HepG2 (cell line): ENCODE data around the gene RAB35. TPM values are rescaled to one million over a fixed set of nuclear protein-coding genes. Genes with fewer than 3 reads are reported as not detected.

Experiments
- ATAC-seq: fragments of 200-7000 bp; cut with Tn5 transposase; 3 replicates; pipeline ENCODE4 v1.9.1; 2020; ENCODE audit warnings: mild to moderate bottlenecking, moderate library complexity
- BruUV-seq: library from RNA; stranded (reverse); fragments of 400-500 nt; replicated peaks from 2 replicates; lab custom pipeline; 2021; lab: Mats Ljungman, UMichigan
- CTCF ChIA-PET: fragments of 300-600 bp; formaldehyde crosslinking; extraction: SDS; loops from one replicate; lab custom pipeline; 2021; ENCODE audit warnings: low total read pairs, inconsistent platforms, low intra/inter-chr PET ratio; lab: Yijun Ruan, JAX
- POLR2A ChIA-PET: fragments of 350-600 bp; sonication (Branson Sonifier 250); formaldehyde crosslinking; loops from one replicate; lab custom pipeline; 2020; ENCODE audit warnings: antibody characterized with exemption, inconsistent platforms; lab: Yijun Ruan, JAX
- DNase-seq: peaks from one replicate; pipeline ENCODE4 v3.0.0-alpha.2; 2015; ENCODE audit warnings: low spot score
- FAIRE-seq: peaks from 3 replicates; lab custom pipeline; 2011; peaks lifted over from hg19 to GRCh38; lab: Jason Lieb, UNC
- H2AFZ ChIP-seq: one replicate; pipeline ENCODE4 v1.6.1; 2011; ENCODE audit warnings: low read length, inconsistent platforms
- H3K27ac ChIP-seq: fragments of 300-600 bp; 3 replicates; pipeline ENCODE4 v1.8.0; 2011; ENCODE audit warnings: mixed run types, mild to moderate bottlenecking, mixed read lengths, low read length, inconsistent platforms; ENCODE audit not compliant: insufficient read depth; ENCODE audit errors: extremely low read length
- H3K27me3 ChIP-seq, 2 experiments: fragments of 200-600 bp in 1 of 2; 2 replicates in 1 of 2; 3 replicates in 1 of 2; pipeline versions ENCODE4 v1.6.0 to v1.8.0; 2011; ENCODE audit warnings: low read length in 2 of 2, mild to moderate bottlenecking in 2 of 2, moderate library complexity in 2 of 2, inconsistent platforms in 1 of 2; ENCODE audit not compliant: insufficient read depth in 2 of 2, control insufficient read depth in 1 of 2
- H3K36me3 ChIP-seq, 2 experiments: fragments of 200-600 bp in 1 of 2; replicated peaks in 1 of 2; 2 replicates in 1 of 2; 3 replicates in 1 of 2; pipeline versions ENCODE4 v1.5.1 to v1.8.0; 2011; ENCODE audit warnings: low read length in 2 of 2, inconsistent platforms in 1 of 2; ENCODE audit not compliant: insufficient read depth in 2 of 2, control insufficient read depth in 1 of 2
- H3K4me1 ChIP-seq: 2 replicates; pipeline ENCODE4 v1.5.1; 2012; ENCODE audit warnings: low read length, inconsistent platforms; ENCODE audit not compliant: insufficient read depth
- H3K4me2 ChIP-seq: 2 replicates; pipeline ENCODE4 v1.6.0; 2011; ENCODE audit warnings: low read depth, low read length, inconsistent platforms
- H3K4me3 ChIP-seq, 3 experiments: fragments of 200-600 bp in 1 of 3; sonication (generic), shearing (Covaris generic) in 1 of 3; replicated peaks in 1 of 3; 2 replicates each; pipeline ENCODE4 v1.5.1; 2011 to 2016; ENCODE audit warnings: low read length in 3 of 3, inconsistent platforms in 2 of 3, low read depth in 2 of 3, mild to moderate bottlenecking in 2 of 3, control low read depth in 1 of 3, mixed read lengths in 1 of 3; ENCODE audit not compliant: insufficient read depth in 1 of 3
- H3K79me2 ChIP-seq: one replicate; pipeline ENCODE4 v1.6.1; 2011; ENCODE audit warnings: low read length, inconsistent platforms; ENCODE audit not compliant: insufficient read depth
- H3K9ac ChIP-seq: 2 replicates; pipeline ENCODE4 v1.6.0; 2011; ENCODE audit warnings: mild to moderate bottlenecking, low read depth, low read length, inconsistent platforms; ENCODE audit not compliant: insufficient read depth
- H3K9me3 ChIP-seq: 2 replicates; pipeline ENCODE4 v1.5.1; 2012; ENCODE audit warnings: mild to moderate bottlenecking, low read length
- H4K20me1 ChIP-seq: 2 replicates; pipeline ENCODE4 v1.6.0; 2011; ENCODE audit warnings: inconsistent platforms, mild to moderate bottlenecking, low read length, moderate library complexity; ENCODE audit not compliant: insufficient read depth
- CHD2 ChIP-seq: IDR thresholded peaks from 2 replicates; pipeline ENCODE4 v1.6.1; 2011; ENCODE audit warnings: low read depth, low read length, improper control_type of control experiment
- ELF1 ChIP-seq: sonication (generic); formaldehyde crosslinking; IDR thresholded peaks from 2 replicates; pipeline ENCODE4 v1.4.0; 2020; ENCODE audit warnings: missing genetic modification reagents
- KLF12 ChIP-seq: sonication (generic); formaldehyde crosslinking; IDR thresholded peaks from 2 replicates; pipeline ENCODE4 v1.4.0; 2020; ENCODE audit warnings: missing genetic modification reagents, borderline replicate concordance
- RARA ChIP-seq: IDR thresholded peaks from 2 replicates; pipeline ENCODE4 v1.6.1; 2016; ENCODE audit warnings: missing genetic modification reagents, missing compliant biosample characterization
- RFXAP ChIP-seq: sonication (generic); formaldehyde crosslinking; IDR thresholded peaks from 2 replicates; pipeline ENCODE4 v1.4.0; 2020; ENCODE audit warnings: missing genetic modification reagents, borderline replicate concordance
- SRF ChIP-seq: IDR thresholded peaks from 2 replicates; pipeline ENCODE4 v1.6.1; 2011; ENCODE audit warnings: mild to moderate bottlenecking, low read depth, low read length, moderate library complexity
- TSC22D2 ChIP-seq: sonication (generic); formaldehyde crosslinking; IDR thresholded peaks from 2 replicates; pipeline ENCODE4 v1.5.1; 2020; ENCODE audit warnings: missing genetic modification reagents, mild to moderate bottlenecking, borderline replicate concordance
- ZKSCAN1 ChIP-seq: fragments of 150-350 bp; IDR thresholded peaks from 2 replicates; pipeline ENCODE4 v1.6.1; 2014; ENCODE audit warnings: low read length
- ZNF232 ChIP-seq: sonication (generic); formaldehyde crosslinking; IDR thresholded peaks from 2 replicates; pipeline ENCODE4 v1.4.0; 2020; ENCODE audit warnings: missing genetic modification reagents, borderline replicate concordance
- ZNF407 ChIP-seq: sonication (generic); formaldehyde crosslinking; IDR thresholded peaks from one replicate; pipeline ENCODE4 v1.5.1; 2020; ENCODE audit warnings: mild to moderate bottlenecking, missing genetic modification reagents; ENCODE audit errors: not compliant biosample characterization
- ZNF790 ChIP-seq: sonication (generic); formaldehyde crosslinking; IDR thresholded peaks from 2 replicates; pipeline ENCODE4 v1.8.0; 2022; ENCODE audit warnings: missing genetic modification reagents, mild to moderate bottlenecking, borderline replicate concordance
- WGBS: methylation state at CpG from one replicate; pipeline ENCODE4 v1.1.6; 2017; ENCODE audit warnings: low lambda C conversion rate; 5-methylcytosine and 5-hydroxymethylcytosine counted together
- in situ Hi-C: cut with HindIII; loops from 2 replicates; pipeline ENCODE4 v1.10.0; 2017; ENCODE audit warnings: low pct_unique_long_range_greater_than_20kb; ENCODE audit not compliant: extremely low pct_ligation_motif_present
- intact Hi-C: fragments of 100-400 bp; cut with micrococcal nuclease; formaldehyde crosslinking; loops from one replicate; pipeline ENCODE4 v1.10.0; 2022; ENCODE audit not compliant: unreplicated experiment
- polyA plus RNA-seq, 8 experiments: library from polyadenylated mRNA; depleted of rRNA in 3 of 8; stranded (reverse) in 7 of 8; unstranded in 1 of 8; fragments of >200 nt; fragmentation: Illumina TruSeq in 4 of 8; extraction: Trizol in 4 of 8; gene quantifications; 2 replicates each; pipeline versions ENCODE4 v1.2.1 to v1.2.3, GENCODE V29; 2011 to 2016; ENCODE audit warnings: low read depth in 4 of 8, missing spikeins in 1 of 8, mixed read lengths in 1 of 8; ENCODE audit not compliant: insufficient read depth in 1 of 8
- total RNA-seq, 5 experiments: library from RNA; depleted of rRNA; stranded (reverse); fragments of >200 nt; fragmentation: Illumina TruSeq; extraction: Trizol; gene quantifications; 2 replicates each; pipeline ENCODE4 v1.2.3, GENCODE V29; 2016; ENCODE audit warnings: low read depth in 1 of 5
- TF ChIP-seq, protein P1 (sequence below): IDR thresholded peaks from 2 replicates; pipeline ENCODE4 v1.6.1; 2016; ENCODE audit warnings: mild to moderate bottlenecking, missing biosample characterization, missing genetic modification reagents
- TF ChIP-seq, protein P2 (sequence below): IDR thresholded peaks from 2 replicates; pipeline ENCODE4 v1.6.1; 2016; ENCODE audit warnings: low read depth, borderline replicate concordance
- TF ChIP-seq, protein P3 (sequence below): sonication (generic); formaldehyde crosslinking; IDR thresholded peaks from 2 replicates; pipeline ENCODE4 v1.4.0; 2020; ENCODE audit warnings: mild to moderate bottlenecking, low read depth, missing genetic modification reagents

RAB35 gene
- total and polyA plus RNA-seq, 2 of the 13 experiments (the other 11 are each of a cell fraction or from before 2014, with no cell fraction given), result 25.2 to 29.1 TPM

- 93% methylated on average over 7 of the region's 8 CpGs for WGBS
- CTCF ChIA-PET, result no interaction called here
- intact Hi-C loops (no loop called here), in situ Hi-C loops (no loop called here)
- no peak overlapping the region for H3K4me2 ChIP-seq
- H3K4me3 ChIP-seq, result no peak overlapping the region
- H3K27ac ChIP-seq, result no peak overlapping the region
- POLR2A ChIA-PET, result no interaction called here
- H4K20me1 ChIP-seq, result no peaks in the 10 kb centered on the region; the same call in 1 of the 2 replicates
- FAIRE-seq, result no peak
- no peak for DNase-seq
- no peaks in the 10 kb centered on the region for H3K9me3 ChIP-seq
- no peaks in the 10 kb centered on the region for H3K27me3 ChIP-seq
- H3K4me1 ChIP-seq, result peaks cover 17% of the 10 kb centered on the region
- BruUV-seq, result TSS peak; percentile 46
- no peak overlapping the region for H3K9ac ChIP-seq
- no peaks in the 10 kb centered on the region for H3K79me2 ChIP-seq
- no peak for ATAC-seq
- H3K36me3 ChIP-seq, result peaks cover 14 to 38% of the 10 kb centered on the region in 2 experiments; a peak in 4 of 5 replicates
- H2AFZ ChIP-seq, result no peak overlapping the region
- TF ChIP-seq ZNF232 (CRISPR knock-in tag) (no peak), ZNF407 (CRISPR knock-in tag) (no peak), ELF1 (CRISPR knock-in tag) (no peak), TSC22D2 (no peak), ZNF790 (CRISPR knock-in tag) (no peak), KLF12 (no peak), ZKSCAN1 (no peak), SRF (no peak), CHD2 (no peak), RFXAP (CRISPR knock-in tag) (no peak), RARA (CRISPR knock-in tag) (no peak)
- TF ChIP-seq, protein P1, sequence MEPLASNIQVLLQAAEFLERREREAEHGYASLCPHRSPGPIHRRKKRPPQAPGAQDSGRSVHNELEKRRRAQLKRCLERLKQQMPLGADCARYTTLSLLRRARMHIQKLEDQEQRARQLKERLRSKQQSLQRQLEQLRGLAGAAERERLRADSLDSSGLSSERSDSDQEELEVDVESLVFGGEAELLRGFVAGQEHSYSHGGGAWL, result no peak
- TF ChIP-seq, protein P2, sequence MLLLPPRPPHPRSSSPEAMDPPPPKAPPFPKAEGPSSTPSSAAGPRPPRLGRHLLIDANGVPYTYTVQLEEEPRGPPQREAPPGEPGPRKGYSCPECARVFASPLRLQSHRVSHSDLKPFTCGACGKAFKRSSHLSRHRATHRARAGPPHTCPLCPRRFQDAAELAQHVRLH (CRISPR knock-in tag), result no peak
- TF ChIP-seq, protein P3, sequence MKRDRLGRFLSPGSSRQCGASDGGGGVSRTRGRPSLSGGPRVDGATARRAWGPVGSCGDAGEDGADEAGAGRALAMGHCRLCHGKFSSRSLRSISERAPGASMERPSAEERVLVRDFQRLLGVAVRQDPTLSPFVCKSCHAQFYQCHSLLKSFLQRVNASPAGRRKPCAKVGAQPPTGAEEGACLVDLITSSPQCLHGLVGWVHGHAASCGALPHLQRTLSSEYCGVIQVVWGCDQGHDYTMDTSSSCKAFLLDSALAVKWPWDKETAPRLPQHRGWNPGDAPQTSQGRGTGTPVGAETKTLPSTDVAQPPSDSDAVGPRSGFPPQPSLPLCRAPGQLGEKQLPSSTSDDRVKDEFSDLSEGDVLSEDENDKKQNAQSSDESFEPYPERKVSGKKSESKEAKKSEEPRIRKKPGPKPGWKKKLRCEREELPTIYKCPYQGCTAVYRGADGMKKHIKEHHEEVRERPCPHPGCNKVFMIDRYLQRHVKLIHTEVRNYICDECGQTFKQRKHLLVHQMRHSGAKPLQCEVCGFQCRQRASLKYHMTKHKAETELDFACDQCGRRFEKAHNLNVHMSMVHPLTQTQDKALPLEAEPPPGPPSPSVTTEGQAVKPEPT (CRISPR knock-in tag), result no peak
Measured at GRCh38 chr12:120095736-120096135, 20.8 kb downstream of the RAB35 start.
